Natural killer cell (primary cell): ENCODE measurements around the gene OLFM2. TPM values are rescaled to one million over a fixed set of nuclear protein-coding genes. Genes with fewer than 3 reads are reported as not detected.

Experiments
- ATAC-seq, 3 donors: fragments of 150-1000 bp in 2 of 3; fragments of 200-7000 bp in 1 of 3; cut with Tn5 transposase; 1 replicate in 1 of 3; 2 replicates in 2 of 3; pipeline ENCODE4 v1.10.0; 2021; ENCODE audit warnings: mild to moderate bottlenecking in 2 of 3, moderate library complexity in 2 of 3
- DNase-seq, 2 donors: peaks; one replicate each; pipeline versions ENCODE4 v3.0.0 to v3.0.0-alpha.2; 2013 to 2021; ENCODE audit warnings: mixed read lengths in 1 of 2
- H3K27ac ChIP-seq: one replicate; pipeline ENCODE4 v1.5.1; 2013; ENCODE audit warnings: mild to moderate bottlenecking, low read length
- H3K27me3 ChIP-seq: one replicate; pipeline ENCODE4 v1.6.1; 2013; ENCODE audit warnings: low read length; ENCODE audit not compliant: control insufficient read depth, insufficient read depth
- H3K36me3 ChIP-seq: one replicate; pipeline ENCODE4 v1.6.1; 2013; ENCODE audit warnings: low read length; ENCODE audit not compliant: control insufficient read depth, insufficient read depth
- H3K4me1 ChIP-seq: one replicate; pipeline ENCODE4 v1.6.1; 2013; ENCODE audit warnings: low read length; ENCODE audit not compliant: control insufficient read depth, insufficient read depth
- H3K4me3 ChIP-seq: one replicate; pipeline ENCODE4 v1.5.1; 2013; ENCODE audit warnings: low read length
- H3K9me3 ChIP-seq: one replicate; pipeline ENCODE4 v1.6.1; 2013; ENCODE audit warnings: low read length; ENCODE audit not compliant: control insufficient read depth, insufficient read depth
- H3K27ac Mint-ChIP-seq, 2 donors: one replicate each; pipeline ENCODE4 v1.8.0; 2022; ENCODE audit warnings: mild to moderate bottlenecking in 2 of 2, mixed read lengths in 2 of 2, moderate library complexity in 1 of 2
- H3K27me3 Mint-ChIP-seq, 2 donors: one replicate each; pipeline ENCODE4 v1.8.0; 2022; ENCODE audit warnings: low read depth in 2 of 2, mixed read lengths in 2 of 2
- H3K36me3 Mint-ChIP-seq: one replicate; pipeline ENCODE4 v1.8.0; 2022; ENCODE audit warnings: mixed read lengths
- H3K4me1 Mint-ChIP-seq, 2 donors: one replicate each; pipeline ENCODE4 v1.8.0; 2022; ENCODE audit warnings: mixed read lengths in 2 of 2
- H3K4me3 Mint-ChIP-seq: one replicate; pipeline ENCODE4 v1.8.0; 2022; ENCODE audit warnings: mild to moderate bottlenecking, moderate library complexity, mixed read lengths
- H3K9me3 Mint-ChIP-seq, 2 donors: one replicate each; pipeline ENCODE4 v1.8.0; 2022; ENCODE audit warnings: mixed read lengths in 2 of 2
- CTCF ChIP-seq: fragments of 200-600 bp; IDR thresholded peaks from one replicate; pipeline ENCODE4 v1.8.0; 2022; ENCODE audit warnings: antibody characterized with exemption
- WGBS: methylation state at CpG from one replicate; pipeline ENCODE4 v1.1.7; 2013; ENCODE audit warnings: missing lambda C conversion rate; ENCODE audit not compliant: insufficient coverage; 5-methylcytosine and 5-hydroxymethylcytosine counted together
- intact Hi-C: fragments of 100-400 bp; cut with micrococcal nuclease; formaldehyde crosslinking; loops from one replicate; pipeline ENCODE4 v1.14.2; 2022
- total RNA-seq, 4 donors: library from RNA; stranded (reverse); fragments of 120-200 nt in 1 of 4; gene quantifications; one replicate each; pipeline versions ENCODE4 v1.2.3 to v1.2.4, GENCODE V29; 2013 to 2022

OLFM2 gene
- total RNA-seq, 3 donors from 2014 or later (not counting 1 experiment from before 2014, with no cell fraction given): 1.5 to 3.3 (median 2.0) TPM

DNA sequence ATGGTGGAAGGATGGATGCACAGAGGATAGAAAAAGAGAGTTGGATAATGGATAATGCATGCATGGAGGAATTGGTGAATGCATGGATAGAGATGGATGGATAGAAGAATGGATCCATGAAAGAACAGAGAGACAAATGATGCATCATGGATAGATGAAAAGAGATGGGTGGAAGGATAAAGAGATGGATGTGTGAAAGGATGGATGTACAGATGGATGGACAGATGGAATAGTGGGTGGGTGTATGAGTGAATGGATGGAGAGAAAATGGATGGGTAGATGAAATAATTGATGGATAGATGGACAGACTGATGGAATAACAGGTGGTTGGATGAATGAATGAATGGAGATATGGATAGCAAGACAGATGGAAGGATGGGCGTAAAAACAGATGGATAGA is 25.7 kb downstream of the OLFM2 start:
- 90% methylated on average over 1 of the region's 1 CpG for WGBS
- Histone ChIP-seq H3K36me3 (no peaks in the 10 kb centered on the region), H3K9me3 (no peaks in the 10 kb centered on the region), H3K27ac (no peak overlapping the region), H3K27me3 (peaks cover 22% of the 10 kb centered on the region), H3K4me3 (no peak overlapping the region), H3K4me1 (peaks cover 17% of the 10 kb centered on the region)
- peaks cover 0 to 5% of the 10 kb centered on the region in 2 donors for H3K4me1 Mint-ChIP-seq
- no peaks in the 10 kb centered on the region for H3K36me3 Mint-ChIP-seq
- no peak for TF ChIP-seq CTCF
- no peak for DNase-seq
- no peak overlapping the region for H3K4me3 Mint-ChIP-seq
- no peak overlapping the region for H3K27ac Mint-ChIP-seq
- ATAC-seq: no peak
- intact Hi-C loops: loop anchor here (10.0 kb wide), 1 partner anchor 276 kb away; no protein-coding TSS in a partner anchor
- H3K27me3 Mint-ChIP-seq: peaks cover 7 to 11% of the 10 kb centered on the region in 2 donors
- H3K9me3 Mint-ChIP-seq: no peaks in the 10 kb centered on the region

- H3K36me3 ChIP-seq: no peaks in the 10 kb centered on the region
- no peak overlapping the region for H3K4me3 ChIP-seq
- peaks cover 20% of the 10 kb centered on the region for H3K27me3 ChIP-seq
- H3K4me1 ChIP-seq: peaks cover 12% of the 10 kb centered on the region
- no peaks in the 10 kb centered on the region for H3K9me3 Mint-ChIP-seq
- H3K27ac ChIP-seq: no peak overlapping the region
- DNase-seq: no peak
- TF ChIP-seq CTCF: no peak
- no peaks in the 10 kb centered on the region for H3K36me3 Mint-ChIP-seq
- peaks cover 7 to 10% of the 10 kb centered on the region in 2 donors for H3K27me3 Mint-ChIP-seq
- 39% methylated on average over 8 of the region's 10 CpGs for WGBS
- H3K4me3 Mint-ChIP-seq: no peak overlapping the region
- H3K9me3 ChIP-seq: no peaks in the 10 kb centered on the region
- H3K4me1 Mint-ChIP-seq: peaks cover 0 to 5% of the 10 kb centered on the region in 2 donors
- no peak overlapping the region for H3K27ac Mint-ChIP-seq
- intact Hi-C loops: no loop called here
- no peak for ATAC-seq
Measured at GRCh38 chr19:9909251-9909650, 27.1 kb downstream of the OLFM2 start.

GRCh38 chr19:9906475-9907087 is 29.7 kb downstream of the OLFM2 start:
- Mint-ChIP-seq H3K4me1 (no peaks in the 10 kb centered on the region), H3K36me3 (no peaks in the 10 kb centered on the region), H3K27me3 (peaks cover 10 to 14% of the 10 kb centered on the region in 2 donors), H3K9me3 (no peaks in the 10 kb centered on the region), H3K4me3 (no peak overlapping the region), H3K27ac (no peak overlapping the region)
- H3K9me3 ChIP-seq: no peaks in the 10 kb centered on the region
- no peaks in the 10 kb centered on the region for H3K4me1 ChIP-seq
- H3K36me3 ChIP-seq: no peaks in the 10 kb centered on the region
- no peak for ATAC-seq
- TF ChIP-seq CTCF: no peak
- H3K4me3 ChIP-seq: no peak overlapping the region
- intact Hi-C loops: no loop called here
- peaks cover 14% of the 10 kb centered on the region for H3K27me3 ChIP-seq
- 75% methylated on average over 16 of the region's 16 CpGs for WGBS
- DNase-seq: no peak
- no peak overlapping the region for H3K27ac ChIP-seq

DNA sequence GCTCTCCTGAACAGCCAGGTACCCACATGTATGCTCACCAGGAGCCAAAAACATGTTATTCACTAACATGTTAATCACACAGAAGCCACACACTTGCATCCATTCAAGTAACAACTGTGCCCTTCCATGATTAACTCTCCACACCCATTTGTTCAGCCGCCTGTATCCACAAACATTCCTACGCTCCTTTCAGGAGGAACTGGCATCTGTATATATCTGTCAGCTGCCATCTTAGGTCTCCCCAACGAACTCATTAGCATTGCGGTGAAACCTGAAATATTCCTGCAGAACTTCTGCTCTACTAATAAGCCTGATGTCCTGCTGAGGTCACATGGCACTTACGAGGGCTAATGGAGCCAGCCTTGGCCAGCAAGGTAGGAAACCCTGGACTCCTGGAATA is 33.0 kb downstream of the OLFM2 start:
- Mint-ChIP-seq H3K4me1 (peaks cover 0 to 4% of the 10 kb centered on the region in 2 donors), H3K9me3 (no peaks in the 10 kb centered on the region), H3K27ac (no peak overlapping the region), H3K36me3 (no peaks in the 10 kb centered on the region), H3K4me3 (no peak overlapping the region), H3K27me3 (peaks cover 15 to 26% of the 10 kb centered on the region in 2 donors)
- H3K27ac ChIP-seq: no peak overlapping the region
- H3K4me3 ChIP-seq: no peak overlapping the region
- H3K36me3 ChIP-seq: no peaks in the 10 kb centered on the region
- intact Hi-C loops: no loop called here
- TF ChIP-seq CTCF: no peak
- DNase-seq (no peak), ATAC-seq (no peak)
- no peaks in the 10 kb centered on the region for H3K4me1 ChIP-seq
- H3K9me3 ChIP-seq: no peaks in the 10 kb centered on the region
- H3K27me3 ChIP-seq: peaks cover 11% of the 10 kb centered on the region
- WGBS: 91% methylated on average over 5 of the region's 5 CpGs
